PC-3 (cell line): ENCODE data around the gene AK4. TPM values are rescaled to one million over a fixed set of nuclear protein-coding genes. Genes with fewer than 3 reads are reported as not detected.

Experiments
- ATAC-seq: fragments of 200-7000 bp; cut with Tn5 transposase; 2 replicates; pipeline ENCODE4 v1.9.1; 2020; ENCODE audit warnings: mild to moderate bottlenecking, moderate library complexity
- BruUV-seq: library from RNA; stranded (reverse); fragments of 400-500 nt; replicated peaks from 2 replicates; lab custom pipeline; 2021; lab: Mats Ljungman, UMichigan
- CTCF ChIA-PET: fragments of 300-600 bp; sonication (Branson Sonifier 250); formaldehyde crosslinking; loops from one replicate; lab custom pipeline; 2022; ENCODE audit warnings: antibody characterized with exemption; lab: Charles Lee
- POLR2A ChIA-PET: fragments of 300-600 bp; sonication (Branson Sonifier 250); formaldehyde crosslinking; loops from one replicate; lab custom pipeline; 2022; ENCODE audit warnings: antibody characterized with exemption; ENCODE audit not compliant: unreplicated experiment; lab: Charles Lee
- DNase-seq: peaks from one replicate; pipeline ENCODE4 v3.0.0-alpha.2; 2015
- H2AFZ ChIP-seq: fragments of 300-600 bp; sonication (generic); 2 replicates; pipeline ENCODE4 v1.6.0; 2016; ENCODE audit warnings: antibody characterized with exemption, low read length
- H3F3A ChIP-seq: fragments of 300-600 bp; sonication (generic); one replicate; pipeline ENCODE4 v1.6.0; 2017; ENCODE audit warnings: antibody characterized with exemption, low read length, control low read depth, mild to moderate bottlenecking; ENCODE audit not compliant: unreplicated experiment
- H3K27ac ChIP-seq: fragments of 300-600 bp; sonication (generic); 2 replicates; pipeline ENCODE4 v1.5.1; 2016; ENCODE audit warnings: mild to moderate bottlenecking, low read length
- H3K27me3 ChIP-seq: fragments of 300-600 bp; sonication (generic); 2 replicates; pipeline ENCODE4 v1.6.1; 2016; ENCODE audit warnings: low read length, mixed read lengths
- H3K36me3 ChIP-seq: fragments of 300-600 bp; sonication (generic); 2 replicates; pipeline ENCODE4 v1.6.1; 2016; ENCODE audit warnings: low read depth, mixed run types, low read length, mixed read lengths
- H3K4me1 ChIP-seq: fragments of 300-600 bp; sonication (generic); 2 replicates; pipeline ENCODE4 v1.5.1; 2016; ENCODE audit warnings: low read length; ENCODE audit not compliant: insufficient read depth
- H3K4me2 ChIP-seq: fragments of 300-600 bp; sonication (generic); 2 replicates; pipeline ENCODE4 v1.6.0; 2016; ENCODE audit warnings: low read length
- H3K4me3 ChIP-seq: fragments of 300-600 bp; sonication (generic); 2 replicates; pipeline ENCODE4 v1.5.1; 2016; ENCODE audit warnings: mild to moderate bottlenecking, low read length, mixed read lengths
- H3K79me2 ChIP-seq: fragments of 300-600 bp; sonication (generic); 2 replicates; pipeline ENCODE4 v1.6.1; 2017; ENCODE audit warnings: low read length, mixed read lengths
- H3K9ac ChIP-seq: fragments of 300-600 bp; sonication (generic); 2 replicates; pipeline ENCODE4 v1.6.0; 2016; ENCODE audit warnings: mild to moderate bottlenecking, low read length
- H3K9me2 ChIP-seq: fragments of 300-600 bp; sonication (generic); replicated peaks from 2 replicates; pipeline ENCODE4 v1.6.1; 2016; ENCODE audit warnings: mixed run types, low read length, mixed read lengths
- H3K9me3 ChIP-seq: fragments of 300-600 bp; sonication (generic); 2 replicates; pipeline ENCODE4 v1.6.1; 2016; ENCODE audit warnings: low read length, mixed read lengths
- H4K20me1 ChIP-seq: fragments of 300-600 bp; sonication (generic); 2 replicates; pipeline ENCODE4 v1.6.1; 2016; ENCODE audit warnings: low read length, mixed read lengths
- EZH2 ChIP-seq: fragments of 300-600 bp; sonication (generic); IDR thresholded peaks from one replicate; pipeline ENCODE4 v1.6.1; 2017; ENCODE audit warnings: antibody characterized with exemption, mild to moderate bottlenecking, low read length; ENCODE audit not compliant: unreplicated experiment
- EZH2phosphoT487 ChIP-seq: fragments of 300-600 bp; sonication (generic); IDR thresholded peaks from 2 replicates; pipeline ENCODE4 v1.6.1; 2018; ENCODE audit warnings: mild to moderate bottlenecking, antibody characterized with exemption, low read length, borderline replicate concordance
- intact Hi-C: fragments of 100-400 bp; cut with micrococcal nuclease; formaldehyde crosslinking; loops from 2 replicates; pipeline ENCODE4 v1.9.0; 2023
- total RNA-seq: library from RNA; depleted of rRNA; stranded (reverse); fragments of >200 nt; gene quantifications from 2 replicates; pipeline ENCODE4 v1.2.3, GENCODE V29; 2014
- TF ChIP-seq, protein P1 (sequence below): fragments of 300-600 bp; sonication (generic); conservative IDR thresholded peaks from 2 replicates; pipeline ENCODE4 v1.5.1; 2017; ENCODE audit warnings: antibody characterized with exemption, low read depth, mild to moderate bottlenecking, low read length

The AK4 gene
- total RNA-seq, 1 experiment from 2014 or later, result 98.9 TPM

DNA sequence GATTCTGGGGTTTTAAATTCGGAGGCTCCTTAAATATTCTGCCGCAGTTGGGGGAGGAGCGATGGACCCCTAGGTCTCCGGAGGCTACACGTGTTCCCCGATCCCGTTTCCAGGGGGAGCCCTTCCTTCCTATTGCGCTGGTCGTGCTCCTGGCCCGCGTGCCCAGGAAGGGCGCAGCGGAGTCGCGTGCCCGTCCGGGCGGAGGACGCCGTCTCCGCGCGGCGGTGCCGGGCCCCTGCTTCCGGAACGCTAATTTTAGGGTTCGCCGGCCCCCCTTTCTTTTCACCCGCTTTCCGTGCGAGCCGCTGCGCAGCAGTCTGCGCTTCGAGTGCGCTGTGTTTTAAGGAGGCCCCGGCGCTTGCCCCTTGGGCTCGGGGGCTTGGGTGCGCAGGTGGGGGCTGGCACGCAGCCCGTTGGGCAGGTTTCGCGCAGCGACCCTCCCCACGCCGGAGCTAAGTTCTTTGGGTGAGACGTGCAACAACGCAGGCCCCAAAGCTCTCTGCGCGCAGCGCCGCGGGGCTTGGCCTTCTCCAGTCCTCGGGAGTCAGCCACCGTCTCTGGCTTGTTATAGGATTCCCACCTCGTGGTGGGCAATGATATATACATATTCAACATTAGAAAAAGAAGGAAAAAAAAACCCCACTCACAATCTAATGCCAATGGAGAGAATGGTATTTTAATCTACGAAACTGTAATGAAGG lies 117.8 kb downstream of the AK4 start:
- Histone ChIP-seq H3K4me2 (no peak overlapping the region), H3K4me3 (no peak overlapping the region), H2AFZ (no peak overlapping the region), H3K4me1 (peaks cover 5% of the 10 kb centered on the region), H3K9me2 (no peaks in the 10 kb centered on the region), H3K79me2 (no peaks in the 10 kb centered on the region), H3K27me3 (no peaks in the 10 kb centered on the region), H3K9me3 (no peaks in the 10 kb centered on the region), H3F3A (no peaks in the 10 kb centered on the region), H3K27ac (no peak overlapping the region), H3K36me3 (no peaks in the 10 kb centered on the region), H4K20me1 (no peaks in the 10 kb centered on the region; the same call in 1 of the 2 replicates), H3K9ac (no peak overlapping the region)
- POLR2A ChIA-PET, result no interaction called here
- no TSS peak for BruUV-seq
- ATAC-seq, result no peak
- TF ChIP-seq EZH2phosphoT487 (no peak), EZH2 (no peak)
- TF ChIP-seq, protein P1, sequence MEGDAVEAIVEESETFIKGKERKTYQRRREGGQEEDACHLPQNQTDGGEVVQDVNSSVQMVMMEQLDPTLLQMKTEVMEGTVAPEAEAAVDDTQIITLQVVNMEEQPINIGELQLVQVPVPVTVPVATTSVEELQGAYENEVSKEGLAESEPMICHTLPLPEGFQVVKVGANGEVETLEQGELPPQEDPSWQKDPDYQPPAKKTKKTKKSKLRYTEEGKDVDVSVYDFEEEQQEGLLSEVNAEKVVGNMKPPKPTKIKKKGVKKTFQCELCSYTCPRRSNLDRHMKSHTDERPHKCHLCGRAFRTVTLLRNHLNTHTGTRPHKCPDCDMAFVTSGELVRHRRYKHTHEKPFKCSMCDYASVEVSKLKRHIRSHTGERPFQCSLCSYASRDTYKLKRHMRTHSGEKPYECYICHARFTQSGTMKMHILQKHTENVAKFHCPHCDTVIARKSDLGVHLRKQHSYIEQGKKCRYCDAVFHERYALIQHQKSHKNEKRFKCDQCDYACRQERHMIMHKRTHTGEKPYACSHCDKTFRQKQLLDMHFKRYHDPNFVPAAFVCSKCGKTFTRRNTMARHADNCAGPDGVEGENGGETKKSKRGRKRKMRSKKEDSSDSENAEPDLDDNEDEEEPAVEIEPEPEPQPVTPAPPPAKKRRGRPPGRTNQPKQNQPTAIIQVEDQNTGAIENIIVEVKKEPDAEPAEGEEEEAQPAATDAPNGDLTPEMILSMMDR, result no peak
- intact Hi-C loops, result no loop called here
- no peak for DNase-seq
- CTCF ChIA-PET, result no interaction called here

DNA sequence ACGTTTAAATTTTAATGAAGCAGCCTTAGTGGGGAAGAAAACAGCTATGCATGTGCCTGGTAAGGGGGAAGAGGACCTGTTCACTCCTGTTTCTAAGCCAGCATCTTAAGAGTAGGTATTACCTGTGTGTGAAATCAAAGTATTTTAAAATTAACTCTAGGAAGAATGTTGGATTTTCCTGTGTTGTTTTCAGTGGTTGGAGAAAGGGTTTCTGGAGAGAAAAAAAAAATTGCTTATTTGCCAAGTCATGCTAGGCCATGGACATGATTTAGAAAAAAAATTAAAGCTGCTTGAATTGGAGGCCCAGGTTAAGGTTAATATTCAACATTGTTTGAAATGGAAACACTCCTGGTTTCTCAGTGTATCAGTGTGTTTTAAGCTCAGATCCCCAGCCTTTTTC lies 118.5 kb downstream of the AK4 start:
- H3K4me1 ChIP-seq, result no peaks in the 10 kb centered on the region
- no peak overlapping the region for H3K9ac ChIP-seq
- no peaks in the 10 kb centered on the region for H3K27me3 ChIP-seq
- no peaks in the 10 kb centered on the region for H3K36me3 ChIP-seq
- ChIA-PET POLR2A (no interaction called here), CTCF (interaction anchor here (0.6 kb wide), 1 partner anchor 57 kb away, joined by 6 read pairs; no protein-coding TSS in a partner anchor)
- H3K9me2 ChIP-seq, result no peaks in the 10 kb centered on the region
- H3K79me2 ChIP-seq, result no peaks in the 10 kb centered on the region
- no peak for DNase-seq
- intact Hi-C loops, result no loop called here
- no peak for ATAC-seq
- BruUV-seq, result no TSS peak
- H3K9me3 ChIP-seq, result no peaks in the 10 kb centered on the region
- no peak overlapping the region for H3K4me2 ChIP-seq
- H4K20me1 ChIP-seq, result no peaks in the 10 kb centered on the region; the same call in 1 of the 2 replicates
- no peaks in the 10 kb centered on the region for H3F3A ChIP-seq
- no peak overlapping the region for H3K4me3 ChIP-seq
- H3K27ac ChIP-seq, result no peak overlapping the region
- TF ChIP-seq EZH2phosphoT487 (no peak), EZH2 (no peak)
- TF ChIP-seq, protein P1, result no peak
- no peak overlapping the region for H2AFZ ChIP-seq

DNA sequence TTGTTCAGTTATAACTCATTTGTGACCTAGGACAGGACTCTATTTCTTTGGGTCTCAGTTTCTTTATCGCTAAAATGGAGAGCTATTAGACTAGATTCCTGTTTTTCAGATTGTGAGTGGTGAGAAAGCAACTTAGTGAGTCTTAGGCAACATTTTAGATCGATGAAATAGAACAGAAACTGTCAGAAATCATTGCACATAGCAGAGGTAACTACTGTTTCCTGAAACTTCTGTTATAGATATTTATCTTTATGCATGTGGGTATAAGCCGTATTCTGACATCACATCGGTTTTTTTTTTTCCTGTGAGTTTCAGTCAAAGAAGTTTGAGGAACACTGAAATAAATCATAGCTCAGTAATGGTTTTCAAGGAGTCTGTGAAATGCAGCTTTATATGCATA lies 119.3 kb downstream of the AK4 start:
- H3K9me2 ChIP-seq, result no peaks in the 10 kb centered on the region
- ATAC-seq (no peak), DNase-seq (no peak)
- no peaks in the 10 kb centered on the region for H3K36me3 ChIP-seq
- H3K9ac ChIP-seq, result no peak overlapping the region
- H3K27me3 ChIP-seq, result no peaks in the 10 kb centered on the region
- POLR2A ChIA-PET, result no interaction called here
- BruUV-seq, result no TSS peak
- no peaks in the 10 kb centered on the region for H3F3A ChIP-seq
- no peak overlapping the region for H3K4me3 ChIP-seq
- no peaks in the 10 kb centered on the region for H3K9me3 ChIP-seq
- no peak overlapping the region for H2AFZ ChIP-seq
- no peaks in the 10 kb centered on the region; the same call in 1 of the 2 replicates for H4K20me1 ChIP-seq
- H3K4me2 ChIP-seq, result no peak overlapping the region
- H3K79me2 ChIP-seq, result no peaks in the 10 kb centered on the region
- H3K4me1 ChIP-seq, result no peaks in the 10 kb centered on the region
- intact Hi-C loops, result no loop called here
- no peak for TF ChIP-seq EZH2
- TF ChIP-seq, protein P1, result no peak
- no peak for TF ChIP-seq EZH2phosphoT487
- CTCF ChIA-PET, result no interaction called here
- H3K27ac ChIP-seq, result no peak overlapping the region
